Activated CD8-positive, alpha-beta memory T cell treated with anti-CD3 and anti-CD28 coated beads, Interleukin-2, amount 10 ng/mL, durations not matched to agents 7 days and 5 days (primary cell): ENCODE data around the gene TACR2. TPM values are rescaled to one million over a fixed set of nuclear protein-coding genes. Genes with fewer than 3 reads are reported as not detected.

Source experiments
- ATAC-seq: fragments of 150-1000 bp; cut with Tn5 transposase; one replicate; pipeline ENCODE4 v1.10.0; 2021; ENCODE audit warnings: moderate library complexity
- CTCF ChIA-PET: fragments of 350-600 bp; sonication (Branson Sonifier 250); formaldehyde crosslinking; loops from one replicate; lab custom pipeline; 2021; ENCODE audit warnings: antibody characterized with exemption; lab: Charles Lee
- DNase-seq: peaks from one replicate; pipeline ENCODE4 v3.0.0-alpha.2; 2020
- H3K27ac Mint-ChIP-seq: one replicate; pipeline ENCODE4 v1.8.0; 2021; ENCODE audit warnings: mild to moderate bottlenecking, mixed read lengths
- H3K27me3 Mint-ChIP-seq: one replicate; pipeline ENCODE4 v1.8.0; 2021; ENCODE audit warnings: mixed read lengths
- H3K36me3 Mint-ChIP-seq: one replicate; pipeline ENCODE4 v1.8.0; 2021; ENCODE audit warnings: mild to moderate bottlenecking, mixed read lengths
- H3K4me1 Mint-ChIP-seq: one replicate; pipeline ENCODE4 v1.8.0; 2021; ENCODE audit warnings: mixed read lengths
- H3K4me3 Mint-ChIP-seq: one replicate; pipeline ENCODE4 v1.8.0; 2021; ENCODE audit warnings: mild to moderate bottlenecking, moderate library complexity, mixed read lengths
- H3K9me3 Mint-ChIP-seq: one replicate; pipeline ENCODE4 v1.8.0; 2022; ENCODE audit warnings: low read depth, mixed read lengths
- total RNA-seq, 2 experiments: library from RNA; stranded (reverse); gene quantifications; one replicate each; pipeline ENCODE4 v1.2.3, GENCODE V29; 2021

Gene TACR2
- total RNA-seq, 2 experiments from 2014 or later, result not detected

DNA sequence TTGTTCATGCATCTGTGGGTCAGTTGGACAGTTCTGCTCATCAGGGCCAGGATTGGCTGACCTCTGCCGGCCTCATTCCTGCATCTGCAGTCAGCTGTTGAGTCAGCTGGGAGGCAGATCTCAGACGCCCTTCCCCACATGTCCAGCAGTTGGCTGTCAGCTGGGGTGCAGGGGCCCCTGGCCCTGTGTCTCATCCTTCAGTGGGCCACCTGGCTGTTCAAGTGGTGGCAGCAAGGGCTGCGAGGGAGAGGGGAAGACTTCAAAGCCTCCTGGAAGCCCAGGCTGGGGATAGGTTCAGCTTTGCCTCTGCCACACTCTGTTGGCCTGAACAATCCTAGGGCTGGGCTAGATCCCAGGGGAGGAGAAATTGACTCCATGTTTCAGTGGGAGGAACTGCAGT, 33.2 kb downstream of the TACR2 start:
- DNase-seq, result no peak
- Mint-ChIP-seq H3K4me1 (peaks cover 3% of the 10 kb centered on the region), H3K4me3 (no peak overlapping the region), H3K27me3 (no peaks in the 10 kb centered on the region), H3K27ac (no peak overlapping the region), H3K36me3 (peaks cover 54% of the 10 kb centered on the region), H3K9me3 (no peaks in the 10 kb centered on the region)
- CTCF ChIA-PET, result interaction anchor here (0.9 to 2.8 kb wide), 2 partner anchors 9 to 24 kb away, joined by 3 to 11 read pairs; no protein-coding TSS in a partner anchor
- no peak for ATAC-seq

DNA sequence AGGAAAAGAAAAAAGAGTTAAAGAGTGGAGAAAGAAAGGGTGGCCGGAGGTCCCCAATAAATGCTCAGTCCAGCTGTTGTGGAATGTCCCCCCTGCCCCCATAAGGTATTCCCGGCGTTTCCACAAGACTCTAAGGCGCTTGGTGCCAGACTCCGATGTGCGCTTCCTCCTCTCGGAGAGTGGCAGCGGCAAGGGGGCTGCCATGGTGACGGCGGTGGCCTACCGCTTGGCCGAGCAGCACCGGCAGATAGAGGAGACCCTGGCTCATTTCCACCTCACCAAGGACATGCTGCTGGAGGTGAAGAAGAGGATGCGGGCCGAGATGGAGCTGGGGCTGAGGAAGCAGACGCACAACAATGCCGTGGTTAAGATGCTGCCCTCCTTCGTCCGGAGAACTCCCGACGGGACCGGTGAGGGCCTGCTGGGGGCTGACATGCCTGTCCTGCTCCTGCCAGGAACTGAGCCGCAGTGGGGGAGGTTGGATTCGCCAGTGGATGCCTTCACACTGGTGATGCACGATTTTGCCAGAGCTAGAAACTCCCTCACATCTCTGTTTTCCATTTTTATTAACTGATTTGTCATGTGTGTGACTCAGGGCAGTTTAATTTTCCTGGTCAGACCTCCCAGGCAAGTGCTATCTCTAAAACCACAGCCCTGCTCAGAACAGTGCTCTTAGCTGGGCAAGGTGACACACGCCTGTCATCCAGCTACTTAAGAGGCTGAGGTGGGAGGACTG, 34.2 kb downstream of the TACR2 start:
- H3K27ac Mint-ChIP-seq, result no peak overlapping the region

DNA sequence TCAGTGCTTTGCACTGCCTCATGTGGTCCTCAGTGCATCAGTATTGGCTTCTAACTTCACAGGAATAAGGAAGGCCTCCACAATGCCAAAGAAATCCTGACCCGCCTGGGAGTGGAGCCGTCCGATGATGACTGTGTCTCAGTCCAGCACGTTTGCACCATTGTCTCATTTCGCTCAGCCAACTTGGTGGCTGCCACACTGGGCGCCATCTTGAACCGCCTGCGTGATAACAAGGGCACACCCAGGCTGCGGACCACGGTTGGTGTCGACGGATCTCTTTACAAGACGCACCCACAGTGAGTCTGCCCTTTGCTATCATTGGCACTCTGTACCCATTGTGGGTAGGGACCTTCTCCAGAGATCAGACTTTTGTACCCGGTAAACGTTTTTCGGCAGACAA, 36.9 kb downstream of the TACR2 start:
- H3K4me1 Mint-ChIP-seq, result peaks cover 10% of the 10 kb centered on the region
- CTCF ChIA-PET, result interaction anchor here (1.0 kb wide), 1 partner anchor 13 kb away, joined by 3 read pairs; no protein-coding TSS in a partner anchor
- no peak for ATAC-seq
- H3K27ac Mint-ChIP-seq, result no peak overlapping the region
- no peak overlapping the region for H3K4me3 Mint-ChIP-seq
- H3K27me3 Mint-ChIP-seq, result no peaks in the 10 kb centered on the region
- peaks cover 57% of the 10 kb centered on the region for H3K36me3 Mint-ChIP-seq
- H3K9me3 Mint-ChIP-seq, result no peaks in the 10 kb centered on the region
- no peak for DNase-seq

More for the DNA sequence above, 34.2 kb downstream of the TACR2 start:
- no peak for ATAC-seq
- Mint-ChIP-seq H3K4me1 (peaks cover 8% of the 10 kb centered on the region), H3K36me3 (peaks cover 54% of the 10 kb centered on the region), H3K4me3 (no peak overlapping the region), H3K9me3 (no peaks in the 10 kb centered on the region), H3K27me3 (no peaks in the 10 kb centered on the region)
- CTCF ChIA-PET, result interaction anchor here (0.9 to 2.8 kb wide), 2 partner anchors 10 to 25 kb away, joined by 3 to 11 read pairs; no protein-coding TSS in a partner anchor
- no peak for DNase-seq

DNA sequence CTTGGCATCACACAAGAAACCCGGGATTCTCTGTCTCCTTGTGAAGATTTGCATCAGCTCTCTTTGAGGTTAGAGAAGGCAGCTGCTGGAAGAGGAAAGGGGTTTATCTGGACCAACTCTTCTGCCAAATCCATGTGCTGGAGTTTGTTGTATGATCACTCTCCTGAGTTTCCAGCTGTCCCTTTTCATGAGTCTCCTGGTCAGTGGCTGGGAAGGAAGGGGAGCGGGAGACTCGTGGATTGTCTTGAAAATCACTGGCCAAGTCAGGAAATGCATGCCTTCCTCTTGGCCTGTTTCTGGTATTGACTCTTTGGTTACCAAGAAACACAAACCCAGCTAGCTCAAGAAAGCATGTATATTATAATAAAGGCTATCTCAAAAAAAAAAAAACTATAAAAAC, 38.8 kb downstream of the TACR2 start:
- Mint-ChIP-seq H3K36me3 (peaks cover 50% of the 10 kb centered on the region), H3K4me1 (peaks cover 8% of the 10 kb centered on the region), H3K9me3 (no peaks in the 10 kb centered on the region), H3K4me3 (no peak overlapping the region), H3K27me3 (no peaks in the 10 kb centered on the region), H3K27ac (peak overlapping the region; percentile 51)
- DNase-seq (no peak), ATAC-seq (no peak)
- CTCF ChIA-PET, result interaction anchor here (0.8 kb wide), 1 partner anchor 124 kb away, joined by 3 read pairs; no protein-coding TSS in a partner anchor

DNA sequence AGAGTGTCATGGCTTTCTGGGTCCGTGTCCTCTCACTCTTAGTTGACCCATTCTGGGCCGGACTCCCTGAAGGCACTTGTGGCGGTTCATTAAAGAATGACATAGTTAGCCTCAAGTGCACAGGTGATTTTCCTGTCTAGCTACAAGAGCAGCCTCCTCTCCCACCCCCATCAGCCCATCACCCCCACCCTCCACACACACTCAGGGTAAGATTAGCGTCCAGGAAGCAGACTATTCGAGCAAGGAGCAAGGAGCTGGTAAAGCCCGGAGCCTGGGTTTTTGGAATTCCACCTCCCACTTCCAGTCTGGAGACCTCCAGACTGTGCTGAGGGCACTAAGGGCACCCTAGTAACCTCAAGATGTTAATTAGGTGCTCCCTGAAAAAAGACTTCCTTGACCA, 39.5 kb downstream of the TACR2 start:
- no peak overlapping the region for H3K27ac Mint-ChIP-seq
- H3K4me1 Mint-ChIP-seq, result peaks cover 8% of the 10 kb centered on the region
- DNase-seq (no peak), ATAC-seq (no peak)
- peaks cover 51% of the 10 kb centered on the region for H3K36me3 Mint-ChIP-seq
- no peaks in the 10 kb centered on the region for H3K9me3 Mint-ChIP-seq
- H3K27me3 Mint-ChIP-seq, result no peaks in the 10 kb centered on the region
- CTCF ChIA-PET, result no interaction called here
- H3K4me3 Mint-ChIP-seq, result no peak overlapping the region

DNA sequence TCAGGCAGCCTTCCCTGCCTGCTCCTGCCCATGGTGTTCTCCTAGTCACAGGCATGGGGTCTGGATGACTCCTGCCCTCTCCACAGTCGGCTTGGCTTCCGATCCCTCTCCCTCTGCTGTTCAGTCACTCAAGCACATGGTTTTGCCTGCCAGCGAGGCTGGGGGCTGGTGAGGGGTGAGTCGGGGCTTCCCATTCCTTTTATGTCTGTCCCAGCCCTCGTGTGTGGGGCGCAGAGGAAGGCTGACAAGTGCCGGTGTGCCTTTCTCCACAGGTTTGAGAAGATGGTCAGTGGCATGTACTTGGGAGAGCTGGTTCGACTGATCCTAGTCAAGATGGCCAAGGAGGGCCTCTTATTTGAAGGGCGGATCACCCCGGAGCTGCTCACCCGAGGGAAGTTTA, 40.1 kb downstream of the TACR2 start:
- H3K4me1 Mint-ChIP-seq, result peaks cover 8% of the 10 kb centered on the region
- H3K27ac Mint-ChIP-seq, result no peak overlapping the region
- H3K36me3 Mint-ChIP-seq, result peaks cover 52% of the 10 kb centered on the region
- no peak overlapping the region for H3K4me3 Mint-ChIP-seq
- CTCF ChIA-PET, result no interaction called here
- no peaks in the 10 kb centered on the region for H3K9me3 Mint-ChIP-seq
- no peaks in the 10 kb centered on the region for H3K27me3 Mint-ChIP-seq
- DNase-seq (no peak), ATAC-seq (no peak)

DNA sequence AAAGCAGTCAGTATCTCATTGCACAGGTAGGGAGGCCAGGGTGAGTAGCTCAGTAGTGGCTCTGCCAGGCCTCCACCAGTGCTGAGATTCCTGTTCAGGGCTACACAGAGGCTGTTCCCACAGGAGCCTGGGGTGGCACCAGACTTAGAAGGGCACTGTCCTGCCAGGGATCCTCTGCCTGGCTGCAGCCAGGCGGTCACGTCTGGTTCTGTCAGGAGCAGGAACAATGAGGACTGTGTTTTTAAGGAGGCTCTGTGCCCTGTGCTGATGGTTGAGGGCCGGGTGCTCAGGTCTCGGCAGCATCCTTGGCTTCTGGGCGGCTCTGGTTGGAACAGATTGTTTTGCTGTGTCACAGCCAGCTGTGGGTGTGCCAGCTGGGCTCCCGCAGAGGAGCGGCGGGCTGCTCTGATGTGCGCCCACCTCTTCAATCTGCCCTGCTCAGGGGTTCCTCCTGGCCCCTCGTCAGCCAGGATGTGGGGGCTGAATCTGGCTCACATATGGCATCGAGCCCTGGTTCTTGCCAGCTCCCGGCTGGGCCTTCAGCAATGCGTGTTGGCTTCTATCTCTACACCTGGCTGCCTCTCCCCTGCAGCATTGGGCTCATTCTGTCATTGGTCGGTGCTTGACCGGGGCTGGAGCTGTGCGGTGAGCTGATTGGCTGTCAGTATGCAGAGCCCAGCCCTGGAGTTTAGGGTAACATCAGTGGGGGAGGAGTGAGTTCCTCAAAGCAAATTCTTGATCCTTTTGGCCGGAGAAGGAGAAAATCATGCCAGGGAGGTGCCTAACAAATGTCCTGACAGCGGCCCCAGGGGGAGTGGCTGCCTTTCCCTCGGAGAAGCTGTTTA, 41.2 kb downstream of the TACR2 start:
- Mint-ChIP-seq H3K36me3 (peaks cover 59% of the 10 kb centered on the region), H3K4me1 (peaks cover 8% of the 10 kb centered on the region), H3K27me3 (no peaks in the 10 kb centered on the region), H3K27ac (peak overlapping the region; percentile 4), H3K4me3 (no peak overlapping the region), H3K9me3 (no peaks in the 10 kb centered on the region)
- ATAC-seq (no peak), DNase-seq (no peak)
- CTCF ChIA-PET, result no interaction called here

DNA sequence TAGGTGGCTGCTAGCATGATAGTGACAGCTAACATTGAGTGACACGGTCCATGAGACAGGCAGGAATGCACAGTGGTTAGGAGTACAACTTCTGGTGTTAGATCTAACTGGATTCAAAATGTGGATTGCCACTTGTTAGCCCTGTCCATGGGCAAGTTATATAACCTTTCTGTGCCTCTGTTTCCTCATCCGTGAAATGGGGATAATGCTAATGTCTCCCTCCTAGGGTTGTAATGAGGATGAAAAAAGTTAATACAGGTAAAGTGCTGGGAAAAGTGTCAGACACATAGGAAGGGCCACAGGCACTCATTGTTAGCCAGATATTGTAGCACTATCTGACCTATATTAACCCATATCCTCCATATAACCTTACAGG, 41.8 kb downstream of the TACR2 start:
- ATAC-seq, result no peak

DNA sequence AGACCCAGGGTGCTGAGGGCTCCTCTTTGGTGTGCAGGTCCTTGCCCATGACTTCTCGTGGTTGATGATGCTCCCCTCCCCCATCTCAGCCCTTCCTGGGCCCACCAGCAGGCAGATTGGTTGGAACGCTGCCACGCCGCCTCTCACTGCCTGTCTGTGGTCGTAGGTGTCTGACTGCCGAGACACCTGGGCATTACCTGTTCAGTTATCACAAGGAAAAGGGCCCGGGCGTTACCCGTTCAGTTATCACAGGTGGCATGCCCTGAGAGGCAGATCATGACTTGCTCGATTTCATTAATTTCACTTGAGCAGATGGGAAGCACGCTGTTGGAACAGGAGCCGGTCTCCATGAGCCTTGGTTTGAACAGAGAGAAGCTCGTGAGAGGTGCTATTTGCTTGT, 42.5 kb downstream of the TACR2 start:
- no peak overlapping the region for H3K27ac Mint-ChIP-seq
- H3K9me3 Mint-ChIP-seq, result no peaks in the 10 kb centered on the region
- peaks cover 58% of the 10 kb centered on the region for H3K36me3 Mint-ChIP-seq
- CTCF ChIA-PET, result no interaction called here
- no peak for ATAC-seq
- no peak for DNase-seq
- H3K27me3 Mint-ChIP-seq, result no peaks in the 10 kb centered on the region
- H3K4me3 Mint-ChIP-seq, result no peak overlapping the region
- H3K4me1 Mint-ChIP-seq, result peaks cover 8% of the 10 kb centered on the region

More for the DNA sequence above, 41.8 kb downstream of the TACR2 start:
- peaks cover 8% of the 10 kb centered on the region for H3K4me1 Mint-ChIP-seq
- H3K27me3 Mint-ChIP-seq, result no peaks in the 10 kb centered on the region
- H3K27ac Mint-ChIP-seq, result no peak overlapping the region
- no peak for DNase-seq
- H3K4me3 Mint-ChIP-seq, result no peak overlapping the region
- H3K36me3 Mint-ChIP-seq, result peaks cover 61% of the 10 kb centered on the region
- no peaks in the 10 kb centered on the region for H3K9me3 Mint-ChIP-seq
- CTCF ChIA-PET, result no interaction called here

DNA sequence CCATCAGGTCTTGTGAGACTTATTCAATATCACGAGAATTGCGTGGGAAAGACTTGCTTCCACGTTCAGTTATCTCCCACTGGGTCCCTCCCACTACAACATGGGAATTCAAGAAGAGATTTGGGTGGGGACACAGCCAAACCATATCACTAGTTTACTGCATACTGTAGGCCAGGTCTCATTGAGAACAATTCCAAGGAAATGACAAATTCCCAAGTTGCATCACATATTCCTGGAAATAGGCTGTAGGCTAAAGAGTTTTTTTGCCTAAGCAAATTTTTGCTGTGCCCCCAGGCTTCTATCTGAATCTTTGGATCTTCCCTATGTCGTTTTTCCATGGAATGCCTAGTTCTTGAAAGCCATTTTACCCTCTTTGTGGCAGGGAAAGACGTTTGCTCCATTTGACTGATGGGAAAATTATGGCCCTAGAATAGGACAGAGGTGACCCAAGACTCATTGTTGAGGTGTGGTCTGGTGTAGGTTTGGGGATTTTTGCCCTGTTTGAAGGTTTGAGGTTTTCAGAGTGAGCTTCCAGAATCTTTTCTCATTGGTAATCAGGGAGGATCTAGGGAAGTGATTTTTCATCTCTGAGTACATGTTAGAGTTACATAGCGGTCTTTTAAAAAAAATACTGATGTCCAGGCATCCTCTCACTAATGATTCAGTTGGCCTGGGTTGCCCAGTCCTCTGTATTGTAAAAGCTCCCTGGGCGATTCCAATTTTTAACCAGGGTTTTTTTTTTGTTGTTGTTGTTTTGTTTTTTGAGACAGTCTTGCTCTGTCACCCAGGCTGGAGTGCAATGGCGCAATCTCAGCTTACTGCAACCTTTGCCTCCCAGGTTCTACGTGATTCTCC, 44.4 kb downstream of the TACR2 start:
- no peaks in the 10 kb centered on the region for H3K27me3 Mint-ChIP-seq
- peaks cover 54% of the 10 kb centered on the region for H3K36me3 Mint-ChIP-seq
- no peak for DNase-seq
- H3K4me1 Mint-ChIP-seq, result peaks cover 3% of the 10 kb centered on the region
- no peak for ATAC-seq
- H3K4me3 Mint-ChIP-seq, result no peak overlapping the region
- CTCF ChIA-PET, result interaction anchor here (1.1 kb wide), 1 partner anchor 35 kb away, joined by 3 read pairs; no protein-coding TSS in a partner anchor
- H3K27ac Mint-ChIP-seq, result no peak overlapping the region
- no peaks in the 10 kb centered on the region for H3K9me3 Mint-ChIP-seq

DNA sequence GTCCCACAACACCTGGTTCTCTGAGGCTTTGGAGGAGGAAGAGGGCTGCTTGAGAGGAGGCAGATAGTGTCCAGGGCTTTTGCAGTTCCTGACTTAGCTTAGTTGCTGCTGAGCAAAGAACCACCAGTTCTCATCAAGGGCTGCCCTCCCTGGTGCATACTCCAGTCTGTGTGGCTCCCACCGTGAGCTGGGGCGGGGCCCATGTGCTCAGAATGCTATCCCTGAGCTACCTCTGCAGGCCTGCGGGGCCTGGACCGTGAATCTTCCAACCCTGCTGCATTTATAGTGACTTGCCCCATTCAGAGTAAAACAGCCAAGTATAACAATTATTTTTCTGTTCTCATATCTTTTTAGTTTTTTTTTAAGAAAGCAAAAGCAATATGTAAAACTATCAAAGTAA, 49.2 kb downstream of the TACR2 start:
- peaks cover 46% of the 10 kb centered on the region for H3K36me3 Mint-ChIP-seq

DNA sequence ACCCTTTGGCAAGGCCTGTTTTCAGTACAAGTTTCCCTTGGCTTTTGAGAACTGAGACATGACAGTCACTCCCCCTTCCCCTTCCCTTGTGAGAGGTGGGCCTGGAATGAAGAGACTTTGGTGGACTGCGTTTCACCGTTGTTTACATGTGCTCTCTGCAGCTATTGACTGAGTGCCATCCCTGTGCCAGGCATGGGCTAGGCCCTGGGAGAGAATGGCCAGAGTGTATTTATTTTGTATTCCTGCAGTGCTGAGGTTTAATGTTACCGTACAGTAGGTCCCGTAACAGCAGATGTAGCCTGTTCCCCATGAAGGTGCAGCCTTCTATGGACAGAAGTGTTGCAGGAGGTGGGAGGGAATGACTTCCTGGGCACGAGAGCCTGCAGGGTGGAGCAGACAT, 50.0 kb downstream of the TACR2 start:
- peaks cover 9% of the 10 kb centered on the region for H3K4me1 Mint-ChIP-seq
- peak overlapping the region; percentile 21 for H3K27ac Mint-ChIP-seq
- H3K36me3 Mint-ChIP-seq, result peaks cover 40% of the 10 kb centered on the region
- no peaks in the 10 kb centered on the region for H3K9me3 Mint-ChIP-seq
- H3K27me3 Mint-ChIP-seq, result no peaks in the 10 kb centered on the region
- DNase-seq (no peak), ATAC-seq (no peak)
- CTCF ChIA-PET, result no interaction called here
- no peak overlapping the region for H3K4me3 Mint-ChIP-seq

More for the DNA sequence above, 49.2 kb downstream of the TACR2 start:
- no peak overlapping the region for H3K4me3 Mint-ChIP-seq
- no peaks in the 10 kb centered on the region for H3K9me3 Mint-ChIP-seq
- no peaks in the 10 kb centered on the region for H3K27me3 Mint-ChIP-seq
- CTCF ChIA-PET, result no interaction called here
- DNase-seq (no peak), ATAC-seq (no peak)
- H3K27ac Mint-ChIP-seq, result no peak overlapping the region
- H3K4me1 Mint-ChIP-seq, result peaks cover 8% of the 10 kb centered on the region
